ENCODE data around the gene JAKMIP3. TPM values are rescaled to one million over a fixed set of nuclear protein-coding genes. Genes with fewer than 3 reads are reported as not detected.

The JAKMIP3 gene
- polyA plus RNA-seq, 2 of the 4 experiments (the other 2 are of a cell fraction): 3.1 to 4.1 TPM

DNA sequence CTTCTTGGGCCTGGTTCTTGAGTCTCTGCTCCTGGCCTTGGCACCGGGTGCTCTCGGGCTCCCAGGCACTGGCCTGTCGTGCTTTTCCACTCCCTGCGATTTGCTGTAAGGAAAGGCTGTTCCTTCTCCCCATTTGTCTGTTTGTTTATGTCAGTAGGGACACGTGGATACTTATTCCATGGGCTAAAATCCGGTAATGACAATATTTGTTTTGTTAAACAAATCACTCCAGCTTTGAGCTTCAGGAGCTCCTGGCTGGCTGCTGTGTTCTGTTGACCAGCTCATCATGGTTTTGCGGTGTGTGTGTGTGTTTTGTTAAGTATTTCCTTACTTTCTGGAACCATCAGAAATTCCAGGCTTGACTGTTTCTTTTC, 17.5 kb upstream of the JAKMIP3 start:
- TF ChIP-seq ZSCAN20 (CRISPR knock-in tag; IDR thresholded peaks at IDR 0.05) (no peak), EHMT2 (IDR thresholded peaks at IDR 0.05; ENCODE audit: low read depth) (no peak), FOSB (CRISPR knock-in tag; IDR thresholded peaks at IDR 0.05) (no peak), MYC (IDR thresholded peaks at IDR 0.05; ENCODE audit: borderline replicate concordance, low read length) (no peak), RARB (CRISPR knock-in tag; IDR thresholded peaks at IDR 0.05) (no peak), ZNF302 (CRISPR knock-in tag; IDR thresholded peaks at IDR 0.05) (no peak), FOSL2 (IDR thresholded peaks at IDR 0.05) (no peak), FOSL2 (CRISPR knock-in tag; IDR thresholded peaks at IDR 0.05) (no peak), JUN (IDR thresholded peaks at IDR 0.05) (no peak)
- TF ChIP-seq, protein P1, sequence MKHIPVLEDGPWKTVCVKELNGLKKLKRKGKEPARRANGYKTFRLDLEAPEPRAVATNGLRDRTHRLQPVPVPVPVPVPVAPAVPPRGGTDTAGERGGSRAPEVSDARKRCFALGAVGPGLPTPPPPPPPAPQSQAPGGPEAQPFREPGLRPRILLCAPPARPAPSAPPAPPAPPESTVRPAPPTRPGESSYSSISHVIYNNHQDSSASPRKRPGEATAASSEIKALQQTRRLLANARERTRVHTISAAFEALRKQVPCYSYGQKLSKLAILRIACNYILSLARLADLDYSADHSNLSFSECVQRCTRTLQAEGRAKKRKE (CRISPR knock-in tag; IDR thresholded peaks at IDR 0.05; ENCODE audit: low read depth): no peak
- H3K4me2 ChIP-seq: no peak overlapping the region
- peaks cover 32% of the 10 kb centered on the region for H3K9me3 ChIP-seq
- ChIA-PET CTCF (interaction anchor here (2.9 to 5.2 kb wide), 3 partner anchors 10 to 94 kb away, joined by 10 to 24 read pairs (median 22); no protein-coding TSS in a partner anchor), POLR2A (interaction anchor here (1.1 kb wide), 1 partner anchor 17 kb away, joined by 3 read pairs; the partner anchor contains the start of gene JAKMIP3)
- ATAC-seq: peak; percentile 12 to 18; a peak in 2 of 6 replicates
- no peaks in the 10 kb centered on the region for H3K4me1 ChIP-seq
- WGBS (ENCODE audit: missing lambda C conversion rate): 42% methylated on average over 7 of the region's 7 CpGs
- DNase-seq (ENCODE audit: low read depth in 1 of 2, low spot score in 1 of 2): peak in 1 of 2 experiments; percentile 33
- no peak overlapping the region for H3K27ac ChIP-seq
- no peak for FAIRE-seq
- no peak overlapping the region for H3K4me3 ChIP-seq

DNA sequence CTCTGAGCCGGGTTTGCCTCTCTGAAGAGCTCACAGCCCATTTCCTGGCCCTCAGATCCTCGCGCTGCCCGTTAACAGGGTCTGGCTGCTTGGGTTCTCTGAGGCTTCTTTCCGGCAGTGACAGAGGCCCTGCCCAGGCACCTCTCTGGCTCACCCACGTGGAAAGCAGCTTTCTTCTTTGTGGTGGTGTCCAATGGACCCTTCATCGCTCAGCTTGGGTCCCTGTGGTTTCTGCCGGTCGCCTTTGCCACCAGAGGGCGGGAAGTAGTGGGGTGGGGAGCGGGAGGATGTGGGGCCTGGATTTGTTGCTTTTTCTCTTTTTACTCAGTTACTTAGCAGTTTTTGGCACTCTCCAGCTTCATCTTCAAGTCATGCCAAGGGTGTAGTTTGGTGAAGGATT, 15.6 kb upstream of the JAKMIP3 start:
- peaks cover 46% of the 10 kb centered on the region for H3K9me3 ChIP-seq
- no peaks in the 10 kb centered on the region for H3K4me1 ChIP-seq
- no peak overlapping the region for H3K4me3 ChIP-seq
- POLR2A ChIA-PET: no interaction called here
- FAIRE-seq (no peak), DNase-seq (ENCODE audit: low read depth in 1 of 2, low spot score in 1 of 2) (no peak), ATAC-seq (no peak)
- WGBS (ENCODE audit: missing lambda C conversion rate): 76% methylated on average over 11 of the region's 11 CpGs
- TF ChIP-seq HEYL (CRISPR knock-in tag; IDR thresholded peaks at IDR 0.05) (no peak), CEBPB (IDR thresholded peaks at IDR 0.05) (no peak), GATA3 (IDR thresholded peaks at IDR 0.05; ENCODE audit: borderline replicate concordance) (no peak), NR3C1 (IDR thresholded peaks at IDR 0.05) (no peak), RARB (CRISPR knock-in tag; IDR thresholded peaks at IDR 0.05) (no peak), HDAC2 (IDR thresholded peaks at IDR 0.05) (no peak), RNF2 (IDR thresholded peaks at IDR 0.05; ENCODE audit: borderline replicate concordance, low read depth) (no peak), ZSCAN20 (CRISPR knock-in tag; IDR thresholded peaks at IDR 0.05) (no peak), CBX2 (IDR thresholded peaks at IDR 0.05; ENCODE audit: borderline replicate concordance, low read depth) (no peak), HOXB13 (CRISPR knock-in tag; IDR thresholded peaks at IDR 0.05; ENCODE audit: low read depth) (no peak), ZC3H11A (IDR thresholded peaks at IDR 0.05) (no peak)
- TF ChIP-seq, protein P2, sequence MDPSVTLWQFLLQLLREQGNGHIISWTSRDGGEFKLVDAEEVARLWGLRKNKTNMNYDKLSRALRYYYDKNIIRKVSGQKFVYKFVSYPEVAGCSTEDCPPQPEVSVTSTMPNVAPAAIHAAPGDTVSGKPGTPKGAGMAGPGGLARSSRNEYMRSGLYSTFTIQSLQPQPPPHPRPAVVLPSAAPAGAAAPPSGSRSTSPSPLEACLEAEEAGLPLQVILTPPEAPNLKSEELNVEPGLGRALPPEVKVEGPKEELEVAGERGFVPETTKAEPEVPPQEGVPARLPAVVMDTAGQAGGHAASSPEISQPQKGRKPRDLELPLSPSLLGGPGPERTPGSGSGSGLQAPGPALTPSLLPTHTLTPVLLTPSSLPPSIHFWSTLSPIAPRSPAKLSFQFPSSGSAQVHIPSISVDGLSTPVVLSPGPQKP (IDR thresholded peaks at IDR 0.05; ENCODE audit: low read depth, low read length): no peak
- H3K27ac ChIP-seq: no peak overlapping the region
- H3K4me2 ChIP-seq: no peak overlapping the region
- CTCF ChIA-PET: interaction anchor here (5.2 kb wide), 1 partner anchor 11 kb away, joined by 22 read pairs; no protein-coding TSS in a partner anchor

DNA sequence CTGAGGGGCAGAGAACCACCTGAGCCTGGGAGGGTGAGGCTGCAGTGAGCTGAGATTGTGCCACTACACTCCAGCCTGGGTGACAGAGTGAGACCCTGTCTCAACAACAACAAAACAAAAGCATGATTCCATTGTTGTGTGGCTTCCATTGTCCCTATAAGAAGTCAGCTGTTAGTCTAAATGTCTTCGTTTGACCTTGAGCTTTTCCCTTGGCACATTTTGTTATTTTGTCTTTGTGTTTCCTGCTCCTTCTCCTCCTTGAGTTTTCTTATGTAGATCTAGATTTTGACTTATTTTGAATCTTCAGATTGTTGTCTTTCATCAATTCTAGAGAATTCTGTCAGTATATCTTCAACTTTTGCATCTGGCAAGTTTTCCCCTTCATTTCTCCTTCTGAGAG, 13.6 kb upstream of the JAKMIP3 start:
- ChIA-PET POLR2A (no interaction called here), CTCF (interaction anchor here (0.9 to 1.2 kb wide), 3 partner anchors 13 to 38 kb away, joined by 3 read pairs; no protein-coding TSS in a partner anchor)
- TF ChIP-seq, protein P3, sequence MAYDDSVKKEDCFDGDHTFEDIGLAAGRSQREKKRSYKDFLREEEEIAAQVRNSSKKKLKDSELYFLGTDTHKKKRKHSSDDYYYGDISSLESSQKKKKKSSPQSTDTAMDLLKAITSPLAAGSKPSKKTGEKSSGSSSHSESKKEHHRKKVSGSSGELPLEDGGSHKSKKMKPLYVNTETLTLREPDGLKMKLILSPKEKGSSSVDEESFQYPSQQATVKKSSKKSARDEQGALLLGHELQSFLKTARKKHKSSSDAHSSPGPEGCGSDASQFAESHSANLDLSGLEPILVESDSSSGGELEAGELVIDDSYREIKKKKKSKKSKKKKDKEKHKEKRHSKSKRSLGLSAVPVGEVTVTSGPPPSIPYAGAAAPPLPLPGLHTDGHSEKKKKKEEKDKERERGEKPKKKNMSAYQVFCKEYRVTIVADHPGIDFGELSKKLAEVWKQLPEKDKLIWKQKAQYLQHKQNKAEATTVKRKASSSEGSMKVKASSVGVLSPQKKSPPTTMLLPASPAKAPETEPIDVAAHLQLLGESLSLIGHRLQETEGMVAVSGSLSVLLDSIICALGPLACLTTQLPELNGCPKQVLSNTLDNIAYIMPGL (CRISPR knock-in tag; IDR thresholded peaks at IDR 0.05; ENCODE audit: borderline replicate concordance): no peak
- TF ChIP-seq HOXB5 (CRISPR knock-in tag; IDR thresholded peaks at IDR 0.05): no peak
- TF ChIP-seq ESRRA (IDR thresholded peaks at IDR 0.05; ENCODE audit: borderline replicate concordance, low read length): peak; percentile 97
- peak; percentile 98 for TF ChIP-seq KDM1A (IDR thresholded peaks at IDR 0.05; ENCODE audit: low read depth)
- peak; percentile 72; the same call in 1 of the 2 replicates for TF ChIP-seq HDAC2 (IDR thresholded peaks at IDR 0.05)
- Histone ChIP-seq H3K27ac (no peak overlapping the region), H3K9me3 (peaks cover 46% of the 10 kb centered on the region), H3K4me2 (no peak overlapping the region), H3K4me3 (no peak overlapping the region), H3K4me1 (no peaks in the 10 kb centered on the region)
- 90% methylated on average over 1 of the region's 1 CpG for WGBS (ENCODE audit: missing lambda C conversion rate)
- DNase-seq (ENCODE audit: low read depth in 1 of 2, low spot score in 1 of 2) (no peak), FAIRE-seq (no peak), ATAC-seq (no peak)
